Hematopoietic multipotent progenitor cell treated with erythropoietin and hydrocortisone succinate and interleukin-3 and kit ligand, for 4 days (in vitro differentiated cells): Measurements from ENCODE around the gene TEC.
"Not testable (repeated sequence)": the region's sequence is repeated elsewhere in the genome, so short reads cannot be mapped to it uniquely, and the experiment has no call there.

Experiments
- DNase-seq: peaks from one replicate; pipeline ENCODE4 v3.0.0-alpha.2; 2015

TEC gene

GRCh38 chr4:48237996-48238645, 31.5 kb downstream of the TEC start:
- peak; percentile 66 for DNase-seq

- DNase-seq = no peak
Observed at GRCh38 chr4:48235050-48235449, 34.6 kb downstream of the TEC start.

DNA sequence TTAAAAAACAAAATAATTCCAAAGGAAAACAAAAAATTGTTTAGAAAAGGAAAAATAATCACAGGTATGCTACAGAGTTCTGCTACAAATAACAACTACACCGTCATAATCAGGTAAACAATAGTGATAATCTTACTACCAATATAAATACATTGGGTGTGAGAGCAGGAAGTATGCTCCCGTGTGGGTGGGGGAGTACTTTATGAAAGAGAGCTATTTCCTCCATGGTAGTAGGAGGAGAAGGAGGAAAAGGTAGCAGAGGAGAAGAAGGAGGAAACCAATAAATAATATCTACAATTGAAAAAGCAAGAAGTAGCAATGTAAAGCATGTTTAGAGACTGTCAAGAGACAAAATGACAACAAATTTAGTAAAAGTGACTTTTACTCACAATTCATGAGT, 35.1 kb downstream of the TEC start:
- DNase-seq = no peak

DNA sequence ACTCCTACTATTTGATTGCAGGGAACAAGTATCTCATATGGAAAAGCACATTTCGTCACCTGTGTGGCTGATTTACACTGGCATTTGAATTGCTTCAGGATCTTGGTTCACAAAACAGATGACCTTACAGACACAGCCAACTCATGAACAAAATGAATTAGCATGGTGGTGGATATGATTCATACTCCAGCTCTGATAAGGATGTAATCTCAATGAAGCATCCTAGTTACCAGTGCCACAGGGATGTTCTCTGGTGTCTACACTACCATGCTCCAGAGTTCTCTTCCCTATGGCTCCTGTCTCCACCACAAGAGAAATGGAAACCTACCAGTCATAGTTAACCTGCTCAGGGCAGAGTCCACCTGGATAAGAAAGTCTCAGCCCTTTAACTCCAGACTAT, 40.7 kb downstream of the TEC start:
- peak; percentile 62 for DNase-seq

DNA sequence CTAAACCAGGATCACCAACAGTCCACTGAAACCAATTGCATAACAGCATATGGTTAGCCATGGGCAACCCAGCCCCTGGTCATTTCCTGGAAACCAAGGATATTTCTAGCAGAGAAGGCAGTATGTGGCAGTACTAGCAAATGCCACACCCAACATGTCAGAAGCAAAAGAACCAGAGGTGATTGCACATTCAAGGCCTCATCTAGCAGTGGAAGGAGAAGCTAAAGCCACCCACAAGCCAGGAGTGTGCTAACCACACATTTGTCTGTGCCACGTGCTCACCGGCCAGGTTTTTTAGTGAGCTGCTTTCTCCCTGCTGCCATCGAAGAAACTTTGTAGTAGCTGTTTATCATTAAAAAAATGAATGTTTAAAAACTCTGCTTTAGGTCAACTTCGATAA, 42.0 kb downstream of the TEC start:
- DNase-seq = peak; percentile 83

- no peak for DNase-seq
Observed at GRCh38 chr4:48226199-48226598, 43.4 kb downstream of the TEC start.

DNA sequence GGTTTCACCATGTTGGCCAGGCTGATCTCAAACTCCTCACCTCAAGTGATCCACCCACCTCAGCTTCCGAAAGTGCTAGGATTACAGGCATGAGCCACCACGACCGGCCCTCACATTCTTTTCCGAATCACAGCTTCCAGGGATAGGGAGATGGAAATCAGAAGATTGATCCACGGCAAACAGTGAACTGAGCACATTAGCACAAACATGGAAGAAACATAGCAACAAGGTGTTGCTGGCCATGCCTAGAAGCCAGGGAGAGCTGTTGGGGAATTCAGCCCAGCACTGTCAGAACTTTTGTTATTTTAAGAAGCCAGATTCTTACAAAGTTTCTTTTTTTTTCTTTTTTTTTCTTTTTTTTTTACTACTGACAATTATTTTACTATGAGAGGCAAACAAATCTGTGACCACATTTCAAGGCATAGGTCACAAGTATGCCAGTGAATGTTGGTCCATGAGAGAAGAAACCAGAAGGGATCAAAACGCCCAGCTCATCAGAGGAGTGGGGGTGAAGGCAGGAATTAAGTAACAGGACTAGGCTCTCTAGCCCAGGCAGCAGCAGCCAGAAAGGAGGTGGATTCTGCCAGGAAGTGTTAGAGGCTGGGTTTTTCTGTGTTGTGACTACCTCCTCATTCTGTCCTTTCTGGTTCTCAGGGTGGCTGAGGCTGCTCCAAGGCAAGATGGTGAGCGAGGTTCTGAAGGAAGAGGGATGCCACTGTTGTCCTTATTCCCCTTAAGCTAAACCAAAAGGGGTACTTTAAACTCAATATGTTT, 44.1 kb downstream of the TEC start:
- no peak for DNase-seq

DNA sequence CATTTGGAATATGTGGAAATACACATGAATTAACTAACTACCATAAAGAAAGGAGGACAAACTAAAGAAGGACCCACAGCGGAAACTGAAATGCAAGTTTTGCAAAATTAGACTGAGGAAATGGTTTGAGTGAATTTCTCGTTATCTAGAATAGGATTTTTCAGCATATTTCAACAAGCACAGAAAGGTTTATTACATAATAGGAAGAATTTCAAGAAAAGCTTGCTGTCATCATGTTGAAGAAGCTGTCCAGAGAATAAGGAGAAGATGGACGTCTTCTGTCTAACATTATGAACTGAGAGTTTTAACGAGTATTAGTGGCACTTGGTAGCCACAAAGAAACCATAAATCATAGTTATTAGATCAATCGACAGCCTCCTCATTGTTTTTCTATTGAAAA, 45.0 kb downstream of the TEC start:
- DNase-seq = no peak

DNA sequence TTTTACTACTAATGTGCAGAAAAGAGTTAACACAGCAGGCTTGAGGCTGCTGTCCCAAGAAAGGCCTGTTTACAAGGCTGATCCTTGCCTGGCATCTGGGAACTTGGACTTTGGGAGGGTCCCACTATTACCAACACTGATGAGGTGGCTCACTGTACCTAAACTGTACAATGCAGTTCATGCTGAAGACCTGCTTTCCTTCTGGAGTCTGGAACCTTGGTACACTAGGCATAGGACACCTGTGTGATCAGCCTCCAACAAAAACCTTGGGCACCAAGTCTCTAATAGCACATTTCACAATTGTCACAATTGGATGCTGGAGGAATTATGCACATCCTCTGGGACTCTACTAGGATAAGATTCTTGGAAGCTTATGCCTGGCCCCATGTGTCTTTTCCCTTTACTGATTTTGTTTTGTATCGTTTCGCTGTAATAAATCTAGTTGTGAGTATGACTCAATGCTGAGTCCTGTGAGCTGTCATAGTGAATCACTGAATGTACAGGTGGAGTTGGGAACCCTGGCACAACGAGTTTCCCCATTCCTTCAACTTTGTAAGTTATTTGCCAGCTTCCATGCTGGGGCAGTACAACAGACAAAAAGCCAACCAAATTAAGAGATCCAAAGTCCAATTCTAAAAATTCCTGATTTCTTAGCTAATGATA, 45.9 kb downstream of the TEC start:
- DNase-seq = no peak

DNA sequence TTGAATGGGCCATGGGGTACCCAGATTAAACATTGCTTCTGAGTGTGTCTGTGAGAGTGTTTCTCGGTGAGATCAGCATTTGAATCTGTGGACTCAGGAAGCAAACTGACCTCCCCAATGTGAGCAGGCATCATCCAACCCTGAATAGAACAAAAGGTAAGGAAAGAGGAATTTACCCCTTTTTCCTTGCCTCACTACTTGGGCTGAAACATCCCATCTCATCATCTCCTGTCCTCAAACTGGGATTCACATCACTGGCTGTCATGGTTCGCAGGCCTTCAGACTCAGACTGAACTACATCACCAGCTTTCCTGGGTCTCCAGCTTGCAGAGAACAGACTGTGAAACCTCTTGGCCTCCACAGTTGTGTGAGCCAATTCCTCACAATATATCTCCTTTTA, 47.1 kb downstream of the TEC start:
- no peak for DNase-seq

- DNase-seq = not testable (repeated sequence)
Observed at GRCh38 chr4:48219430-48219829, 50.2 kb downstream of the TEC start.

DNA sequence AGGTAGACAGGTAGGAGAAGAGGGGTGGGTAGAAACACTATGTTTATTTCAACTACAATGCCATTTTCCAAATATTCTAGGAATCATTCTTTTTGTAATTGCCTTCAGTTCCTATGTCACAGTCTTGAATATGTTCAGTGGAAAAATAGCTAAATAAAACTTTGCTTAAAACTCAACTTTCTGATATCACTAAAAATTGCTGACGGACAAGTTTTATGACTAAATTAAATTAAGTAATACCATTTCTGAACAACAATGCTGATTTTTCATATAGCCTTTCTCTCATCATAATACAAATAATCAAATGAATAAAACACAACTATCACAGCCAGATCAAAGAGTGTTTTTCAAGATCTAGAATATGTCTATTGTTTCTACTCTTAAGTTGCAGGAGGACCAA, 53.1 kb downstream of the TEC start:
- no peak for DNase-seq

GRCh38 chr4:48215977-48216376, 53.7 kb downstream of the TEC start:
- DNase-seq = no peak

GRCh38 chr4:48212165-48212564, 57.5 kb downstream of the TEC start:
- DNase-seq = peak; percentile 97

DNA sequence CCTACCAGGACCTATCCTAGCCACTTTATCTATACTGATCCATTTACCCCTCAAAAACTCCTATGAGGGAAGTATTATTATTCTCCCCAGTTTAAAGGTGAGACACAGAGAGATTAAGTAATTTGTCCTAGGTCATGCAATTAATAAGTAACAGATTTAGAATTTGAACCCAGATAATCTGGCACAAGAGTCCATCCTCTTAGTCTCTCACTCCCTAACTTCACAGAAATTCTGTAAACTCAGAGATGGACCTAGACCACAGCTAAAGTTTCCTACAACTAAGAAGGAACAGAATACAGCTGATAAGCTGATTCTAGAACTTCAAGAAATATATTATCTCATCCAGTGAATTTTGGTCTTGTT, 58.7 kb downstream of the TEC start:
- peak; percentile 54 for DNase-seq

GRCh38 chr4:48205626-48206025, 64.0 kb downstream of the TEC start:
- no peak for DNase-seq

DNA sequence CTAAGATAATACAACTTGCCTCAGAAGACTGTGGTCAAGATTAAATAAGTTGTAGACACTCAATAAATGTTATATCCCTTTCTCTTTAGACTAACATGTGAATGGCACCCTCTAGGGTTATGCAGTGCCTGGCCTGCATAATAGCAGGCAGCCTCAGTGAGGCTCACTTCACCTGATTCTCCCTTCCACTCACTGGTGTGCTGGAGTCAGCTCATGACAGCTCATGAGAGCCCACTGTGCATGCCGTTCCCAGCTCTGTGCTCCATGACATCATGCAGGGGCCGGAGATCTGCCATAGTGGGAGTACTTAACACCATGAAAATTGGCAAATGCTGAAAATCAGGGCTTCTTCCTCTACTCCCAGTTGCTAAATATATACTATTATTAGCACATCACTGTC, 64.5 kb downstream of the TEC start:
- no peak for DNase-seq

DNA sequence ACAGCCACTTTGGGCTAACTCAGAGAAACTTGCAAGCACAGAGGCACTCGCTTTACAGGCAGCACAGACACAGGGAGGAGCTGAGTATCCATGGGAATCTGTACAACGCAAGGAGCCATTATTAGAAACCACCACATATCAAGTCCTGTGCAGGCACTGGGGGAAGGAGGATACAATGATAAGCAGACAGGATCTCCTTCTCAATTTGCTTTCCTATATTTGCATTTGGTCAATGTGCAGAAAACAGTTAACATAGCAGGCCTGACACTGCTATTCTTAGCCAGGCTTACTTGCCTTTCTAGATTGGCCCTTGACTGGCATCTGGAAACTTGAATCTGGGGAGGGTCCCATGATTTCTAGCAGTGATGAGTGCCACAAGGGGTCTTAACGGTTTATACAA, 65.8 kb downstream of the TEC start:
- peak; percentile 97 for DNase-seq

GRCh38 chr4:48197643-48198237, 71.9 kb downstream of the TEC start:
- DNase-seq = peak; percentile 89

GRCh38 chr4:48196758-48197504, 72.7 kb downstream of the TEC start:
- no peak for DNase-seq

DNA sequence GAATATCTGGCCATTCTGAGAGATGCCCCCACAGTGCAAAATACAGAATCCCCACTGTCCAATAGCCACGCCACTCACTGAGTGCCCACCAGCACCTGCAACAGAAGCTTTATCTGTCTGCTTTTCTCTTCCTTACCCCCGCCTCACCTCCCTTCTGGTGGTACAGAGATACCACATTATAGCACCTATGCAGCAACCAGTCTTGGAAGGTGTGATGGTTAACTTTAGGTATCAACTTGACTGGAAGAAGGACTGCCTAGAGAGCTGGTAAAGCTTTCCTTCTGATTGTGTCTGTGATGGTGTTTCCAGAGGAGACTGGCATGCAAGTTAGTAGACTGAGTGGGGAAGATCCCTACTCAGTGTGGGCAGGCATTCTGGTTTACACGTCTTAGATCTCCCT, 73.8 kb downstream of the TEC start:
- no peak for DNase-seq

- peak; percentile 59 for DNase-seq
Observed at GRCh38 chr4:48195374-48195773, 74.3 kb downstream of the TEC start.

GRCh38 chr4:48194971-48195370, 74.7 kb downstream of the TEC start:
- peak; percentile 60 for DNase-seq
